HFFc6 (cell line): ENCODE data around the gene MAP3K9. TPM values are rescaled to one million over a fixed set of nuclear protein-coding genes. Genes with fewer than 3 reads are reported as not detected.

Experiments used
- DNase-seq: peaks from one replicate; pipeline ENCODE4 v3.0.0-alpha.2; 2018
- H3K27ac Mint-ChIP-seq: 2 replicates; pipeline ENCODE4 v1.8.0; 2020; ENCODE audit warnings: mild to moderate bottlenecking, mixed read lengths
- H3K27me3 Mint-ChIP-seq: 2 replicates; pipeline ENCODE4 v1.8.0; 2021; ENCODE audit warnings: mild to moderate bottlenecking, moderate library complexity, mixed read lengths; ENCODE audit not compliant: insufficient read depth
- H3K36me3 Mint-ChIP-seq: 2 replicates; pipeline ENCODE4 v1.8.0; 2021; ENCODE audit warnings: low read depth, mixed read lengths
- H3K4me1 Mint-ChIP-seq: 2 replicates; pipeline ENCODE4 v1.8.0; 2020; ENCODE audit warnings: low read depth, mixed read lengths
- H3K4me3 Mint-ChIP-seq: 2 replicates; pipeline ENCODE4 v1.8.0; 2020; ENCODE audit warnings: mild to moderate bottlenecking, moderate library complexity, mixed read lengths
- H3K9me3 Mint-ChIP-seq: 2 replicates; pipeline ENCODE4 v1.8.0; 2020; ENCODE audit warnings: mild to moderate bottlenecking, mixed read lengths
- CTCF ChIP-seq: fragments of 200-600 bp; sonication (generic); IDR thresholded peaks from 2 replicates; pipeline ENCODE4 v1.5.0; 2021; ENCODE audit warnings: antibody characterized with exemption, mild to moderate bottlenecking
- total RNA-seq, 6 experiments: library from RNA; stranded (reverse); fragmentation: NEBNext Ultra II Directional; extraction: Animal tissue kit (Norgen Biotek cat#: 25700); gene quantifications; 2 replicates in 1 of 6; 3 replicates in 5 of 6; pipeline ENCODE4 v1.2.3, GENCODE V29; 2021

Gene MAP3K9
- total RNA-seq, 6 experiments from 2014 or later: 0.24 to 0.51 (median 0.31) TPM

- no peak overlapping the region for H3K27ac Mint-ChIP-seq
- no peaks in the 10 kb centered on the region for H3K9me3 Mint-ChIP-seq
- H3K4me1 Mint-ChIP-seq: peaks cover 20% of the 10 kb centered on the region
- H3K4me3 Mint-ChIP-seq: no peak overlapping the region
- H3K36me3 Mint-ChIP-seq: no peaks in the 10 kb centered on the region
- TF ChIP-seq CTCF: no peak
- H3K27me3 Mint-ChIP-seq: peaks cover 1% of the 10 kb centered on the region
- no peak for DNase-seq
Measured at GRCh38 chr14:70696026-70696425, 113.3 kb downstream of the MAP3K9 start.

- Mint-ChIP-seq H3K27me3 (peaks cover 7% of the 10 kb centered on the region), H3K4me1 (peaks cover 1% of the 10 kb centered on the region), H3K36me3 (no peaks in the 10 kb centered on the region), H3K4me3 (no peak overlapping the region), H3K9me3 (no peaks in the 10 kb centered on the region), H3K27ac (no peak overlapping the region)
- DNase-seq: no peak
- TF ChIP-seq CTCF: no peak
Measured at GRCh38 chr14:70692210-70692609, 117.1 kb downstream of the MAP3K9 start.

- H3K36me3 Mint-ChIP-seq: no peaks in the 10 kb centered on the region
- H3K4me3 Mint-ChIP-seq: no peak overlapping the region
- no peaks in the 10 kb centered on the region for H3K9me3 Mint-ChIP-seq
- TF ChIP-seq CTCF: no peak
- H3K27ac Mint-ChIP-seq: no peak overlapping the region
- H3K4me1 Mint-ChIP-seq: 0 out of 2 replicates have a peak, but pooled peaks cover 7% of the 10 kb centered on the region
- peaks cover 13% of the 10 kb centered on the region; the same call in 1 of the 2 replicates for H3K27me3 Mint-ChIP-seq
- DNase-seq: no peak
Measured at GRCh38 chr14:70685474-70686197, 123.7 kb downstream of the MAP3K9 start.

- H3K27me3 Mint-ChIP-seq: peaks cover 10% of the 10 kb centered on the region; the same call in 1 of the 2 replicates
Measured at GRCh38 chr14:70683983-70684382, 125.3 kb downstream of the MAP3K9 start.

GRCh38 chr14:70680748-70681147 lies 128.6 kb downstream of the MAP3K9 start:
- DNase-seq: no peak
- H3K27me3 Mint-ChIP-seq: peaks cover 19% of the 10 kb centered on the region
- H3K4me1 Mint-ChIP-seq: 0 out of 2 replicates have a peak, but pooled peaks cover 1% of the 10 kb centered on the region
- no peaks in the 10 kb centered on the region for H3K9me3 Mint-ChIP-seq
- H3K36me3 Mint-ChIP-seq: no peaks in the 10 kb centered on the region
- TF ChIP-seq CTCF: no peak
- H3K27ac Mint-ChIP-seq: no peak overlapping the region
- H3K4me3 Mint-ChIP-seq: no peak overlapping the region

More at GRCh38 chr14:70683983-70684382, 125.3 kb downstream of the MAP3K9 start:
- Mint-ChIP-seq H3K9me3 (no peaks in the 10 kb centered on the region), H3K36me3 (no peaks in the 10 kb centered on the region), H3K4me3 (no peak overlapping the region), H3K4me1 (0 out of 2 replicates have a peak, but pooled peaks cover 7% of the 10 kb centered on the region), H3K27ac (no peak overlapping the region)
- TF ChIP-seq CTCF: no peak
- DNase-seq: no peak
